Panc1 (cell line): ENCODE measurements around the gene NTM. TPM values are rescaled to one million over a fixed set of nuclear protein-coding genes. Genes with fewer than 3 reads are reported as not detected.

ENCODE experiments used
- ATAC-seq: fragments of 200-7000 bp; cut with Tn5 transposase; 2 replicates; pipeline ENCODE4 v1.9.1; 2020; ENCODE audit warnings: mild to moderate bottlenecking, moderate library complexity
- BruUV-seq: library from RNA; stranded (reverse); fragments of 400-500 nt; replicated peaks from 2 replicates; lab custom pipeline; 2021; lab: Mats Ljungman, UMichigan
- CTCF ChIA-PET: fragments of 300-600 bp; sonication (Branson Sonifier 250); formaldehyde crosslinking; loops from one replicate; lab custom pipeline; 2022; ENCODE audit warnings: antibody characterized with exemption; lab: Charles Lee
- POLR2A ChIA-PET: fragments of 300-600 bp; sonication (Branson Sonifier 250); formaldehyde crosslinking; loops from one replicate; lab custom pipeline; 2022; ENCODE audit warnings: antibody characterized with exemption; lab: Charles Lee
- DNase-seq: peaks from one replicate; pipeline ENCODE4 v3.0.0-alpha.2; 2010; ENCODE audit warnings: low read depth, low spot score
- H3K27ac ChIP-seq: 2 replicates; pipeline ENCODE4 v1.5.1; 2011; ENCODE audit warnings: mild to moderate bottlenecking, low read length, inconsistent platforms
- H3K27me3 ChIP-seq: fragments of 200-500 bp; sonication (Bioruptor generic); 2 replicates; pipeline ENCODE4 v1.6.0; 2014; ENCODE audit warnings: low read length, inconsistent platforms; ENCODE audit not compliant: control insufficient read depth, insufficient read depth
- H3K36me3 ChIP-seq: fragments of 200-500 bp; sonication (Bioruptor generic); 2 replicates; pipeline ENCODE4 v1.5.1; 2014; ENCODE audit warnings: inconsistent platforms, mild to moderate bottlenecking, low read length, moderate library complexity; ENCODE audit not compliant: control insufficient read depth, insufficient read depth
- H3K4me1 ChIP-seq: 2 replicates; pipeline ENCODE4 v1.5.1; 2011; ENCODE audit warnings: inconsistent platforms, mild to moderate bottlenecking, low read length, moderate library complexity; ENCODE audit not compliant: control insufficient read depth, insufficient read depth
- H3K4me3 ChIP-seq, 2 experiments: 2 replicates each; pipeline ENCODE4 v1.5.1; 2011 to 2012; ENCODE audit warnings: low read depth in 2 of 2, low read length in 2 of 2, mild to moderate bottlenecking in 2 of 2, inconsistent platforms in 1 of 2, moderate library complexity in 1 of 2
- H3K9me3 ChIP-seq: fragments of 200-500 bp; sonication (Bioruptor generic); 2 replicates; pipeline ENCODE4 v1.5.1; 2014; ENCODE audit warnings: low read depth, mild to moderate bottlenecking, inconsistent platforms, low read length, moderate library complexity; ENCODE audit not compliant: control insufficient read depth, insufficient read depth
- CTCF ChIP-seq: fragments of 450-650 bp; IDR thresholded peaks from 2 replicates; pipeline ENCODE4 v1.5.1; 2017; ENCODE audit warnings: mild to moderate bottlenecking
- POLR2AphosphoS5 ChIP-seq: IDR thresholded peaks from 2 replicates; pipeline ENCODE4 v1.6.1; 2012; ENCODE audit warnings: mild to moderate bottlenecking, low read depth, low read length, moderate library complexity
- REST ChIP-seq, 2 experiments: IDR thresholded peaks; 2 replicates each; pipeline ENCODE4 v1.6.1; 2011 to 2012; ENCODE audit warnings: low read depth in 2 of 2, control low read depth in 1 of 2, low read length in 1 of 2, mild to moderate bottlenecking in 1 of 2, moderate library complexity in 1 of 2; ENCODE audit not compliant: insufficient read depth in 1 of 2
- SIN3A ChIP-seq: IDR thresholded peaks from 2 replicates; pipeline ENCODE4 v1.6.1; 2012; ENCODE audit warnings: low read depth, mild to moderate bottlenecking, low read length, moderate library complexity, borderline replicate concordance; ENCODE audit not compliant: insufficient read depth
- TCF7L2 ChIP-seq: IDR thresholded peaks from 2 replicates; pipeline ENCODE4 v1.6.1; 2011; ENCODE audit warnings: mild to moderate bottlenecking, low read depth, low read length, inconsistent platforms
- in situ Hi-C: cut with HindIII; loops from 2 replicates; pipeline ENCODE4 v1.10.0; 2016; ENCODE audit warnings: low sequenced_read_pairs, low pct_unique_long_range_greater_than_20kb
- intact Hi-C: fragments of 100-400 bp; cut with micrococcal nuclease; formaldehyde crosslinking; loops from one replicate; pipeline ENCODE4 v1.10.0; 2022; ENCODE audit not compliant: unreplicated experiment
- total RNA-seq: library from RNA; stranded (reverse); gene quantifications from one replicate; pipeline ENCODE4 v1.2.1, GENCODE V29; 2021; ENCODE audit not compliant: unreplicated experiment

The NTM gene
- total RNA-seq, 1 experiment from 2014 or later: 0.10 TPM

- no peak overlapping the region for H3K27ac ChIP-seq
- intact Hi-C loops: no loop called here
- no peaks in the 10 kb centered on the region for H3K9me3 ChIP-seq
- BruUV-seq: no TSS peak
- no peaks in the 10 kb centered on the region for H3K4me1 ChIP-seq
- CTCF ChIA-PET: no interaction called here
- DNase-seq (no peak), ATAC-seq (no peak)
- POLR2A ChIA-PET: no interaction called here
- TF ChIP-seq TCF7L2 (no peak), CTCF (no peak), REST (IDR thresholded peaks at IDR 0.05; ENCODE audit: insufficient read depth in 1 of 2, low read depth in 2 of 2, low read length in 1 of 2) (no peak), SIN3A (no peak), POLR2AphosphoS5 (no peak)
- in situ Hi-C loops: no loop called here
- H3K4me3 ChIP-seq: no peak overlapping the region
- H3K36me3 ChIP-seq: no peaks in the 10 kb centered on the region
- peaks cover 2% of the 10 kb centered on the region; the same call in 1 of the 2 replicates for H3K27me3 ChIP-seq
These were observed 741.4 kb downstream of the NTM start for GRCh38 chr11:132111838-132112237.

DNA sequence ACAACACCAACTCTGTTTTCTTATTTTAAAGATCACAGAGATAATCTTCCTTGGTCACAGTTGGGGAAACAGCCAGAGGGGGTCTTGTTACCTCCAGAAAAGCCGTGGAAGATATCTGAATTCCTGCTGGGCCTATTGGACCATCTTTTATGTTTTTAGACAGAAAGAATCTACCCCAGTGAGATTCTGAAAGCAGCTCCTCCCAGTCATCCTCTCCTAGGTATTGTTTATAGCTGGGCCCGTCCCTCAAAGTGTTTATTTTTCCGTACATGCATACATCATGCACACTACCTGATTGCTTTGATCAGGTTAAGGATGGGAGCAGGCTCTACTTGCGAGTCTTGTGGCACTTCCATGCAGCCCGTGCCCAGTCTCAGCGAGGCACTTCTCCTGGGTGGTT is 742.4 kb downstream of the NTM start:
- ChIA-PET CTCF (no interaction called here), POLR2A (no interaction called here)
- TF ChIP-seq SIN3A: no peak
- no peak for TF ChIP-seq POLR2AphosphoS5
- no peak for TF ChIP-seq CTCF
- no peak for TF ChIP-seq TCF7L2
- no peak for TF ChIP-seq REST (IDR thresholded peaks at IDR 0.05; ENCODE audit: insufficient read depth in 1 of 2, low read depth in 2 of 2, low read length in 1 of 2)
- ATAC-seq (no peak), DNase-seq (no peak)
- Histone ChIP-seq H3K36me3 (no peaks in the 10 kb centered on the region), H3K27me3 (peaks cover 2% of the 10 kb centered on the region; the same call in 1 of the 2 replicates), H3K4me1 (no peaks in the 10 kb centered on the region), H3K9me3 (no peaks in the 10 kb centered on the region), H3K4me3 (no peak overlapping the region), H3K27ac (no peak overlapping the region)
- BruUV-seq: no TSS peak
- in situ Hi-C loops (no loop called here), intact Hi-C loops (loop anchor here (1.0 kb wide), 1 partner anchor 22 kb away; no protein-coding TSS in a partner anchor)
